CD4-positive, alpha-beta T cell (primary cell): ENCODE results near the gene SCARB1. TPM values are rescaled to one million over a fixed set of nuclear protein-coding genes. Genes with fewer than 3 reads are reported as not detected.
"Not testable (repeated sequence)": the region's sequence is repeated elsewhere in the genome, so short reads cannot be mapped to it uniquely, and the experiment has no call there.

Experiments used
- ATAC-seq: fragments of 200-7000 bp; cut with Tn5 transposase; one replicate; pipeline ENCODE4 v1.10.0; 2022; ENCODE audit warnings: mild to moderate bottlenecking; ENCODE audit not compliant: poor library complexity
- CTCF ChIA-PET: fragments of 350-600 bp; sonication (Branson Sonifier 250); formaldehyde crosslinking; loops from one replicate; lab custom pipeline; 2021; ENCODE audit warnings: antibody characterized with exemption, inconsistent platforms; lab: Charles Lee
- POLR2A ChIA-PET: fragments of 350-600 bp; sonication (Branson Sonifier 250); formaldehyde crosslinking; loops from one replicate; lab custom pipeline; 2021; ENCODE audit warnings: antibody characterized with exemption, inconsistent platforms; lab: Charles Lee
- DNase-seq, 14 experiments: peaks; one replicate each; pipeline ENCODE4 v3.0.0-alpha.2; 2013 to 2020; ENCODE audit warnings: mixed read lengths in 2 of 14
- H3K27ac ChIP-seq, 2 donors: one replicate each; pipeline versions ENCODE4 v1.5.1 to v1.7.0; 2013; ENCODE audit warnings: low read length in 2 of 2, low read depth in 1 of 2, mild to moderate bottlenecking in 1 of 2
- H3K27me3 ChIP-seq, 2 experiments: 1 replicate in 1 of 2; 2 replicates in 1 of 2; pipeline versions ENCODE4 v1.6.1 to v1.7.0; 2013; ENCODE audit warnings: low read length in 2 of 2, control low read depth in 1 of 2, mild to moderate bottlenecking in 1 of 2, moderate library complexity in 1 of 2; ENCODE audit not compliant: insufficient read depth in 2 of 2, control insufficient read depth in 1 of 2
- H3K36me3 ChIP-seq: one replicate; pipeline ENCODE4 v1.6.1; 2013; ENCODE audit warnings: low read length, control low read depth; ENCODE audit not compliant: insufficient read depth
- H3K4me1 ChIP-seq: one replicate; pipeline ENCODE4 v1.6.1; 2013; ENCODE audit warnings: low read length, control low read depth; ENCODE audit not compliant: insufficient read depth
- H3K4me3 ChIP-seq: one replicate; pipeline ENCODE4 v1.5.1; 2013; ENCODE audit warnings: mild to moderate bottlenecking, low read length, moderate library complexity
- H3K9me3 ChIP-seq, 2 experiments: 1 replicate in 1 of 2; 2 replicates in 1 of 2; pipeline versions ENCODE4 v1.6.1 to v1.7.0; 2013; ENCODE audit warnings: low read length in 2 of 2, mild to moderate bottlenecking in 2 of 2, control low read depth in 1 of 2, moderate library complexity in 1 of 2; ENCODE audit not compliant: control insufficient read depth in 1 of 2, insufficient read depth in 1 of 2
- H3K27ac Mint-ChIP-seq: one replicate; pipeline ENCODE4 v1.8.0; 2020; ENCODE audit warnings: mixed read lengths
- H3K27me3 Mint-ChIP-seq: one replicate; pipeline ENCODE4 v1.8.0; 2021; ENCODE audit warnings: mixed read lengths
- H3K36me3 Mint-ChIP-seq: one replicate; pipeline ENCODE4 v1.8.0; 2021; ENCODE audit warnings: low read depth, mixed read lengths
- H3K4me1 Mint-ChIP-seq: one replicate; pipeline ENCODE4 v1.8.0; 2021; ENCODE audit warnings: low read depth, mixed read lengths
- H3K4me3 Mint-ChIP-seq: one replicate; pipeline ENCODE4 v1.8.0; 2020; ENCODE audit warnings: mild to moderate bottlenecking, mixed read lengths
- H3K9me3 Mint-ChIP-seq: one replicate; pipeline ENCODE4 v1.8.0; 2020; ENCODE audit warnings: mixed read lengths
- CTCF ChIP-seq: fragments of 200-600 bp; IDR thresholded peaks from one replicate; pipeline ENCODE4 v1.8.0; 2022; ENCODE audit warnings: antibody characterized with exemption, mild to moderate bottlenecking
- intact Hi-C, 2 experiments: fragments of 100-400 bp; cut with DNase I in 1 of 2; cut with micrococcal nuclease in 1 of 2; formaldehyde crosslinking; loops; one replicate each; pipeline versions ENCODE4 v1.15.1 to v1.9.0; 2023 to 2025; cut with DNase I, micrococcal nuclease
- total RNA-seq, 174 experiments: library from RNA in 2 of 174; stranded (reverse) in 2 of 174; gene quantifications; one replicate each; pipeline ENCODE4 v1.2.3 and lab custom pipeline; 2021 to 2026

The SCARB1 gene
- total RNA-seq, 2 experiments from 2014 or later: 2.3 to 3.7 TPM

GRCh38 chr12:124883263-124884130 lies 19.8 kb upstream of the SCARB1 start:
- no peaks in the 10 kb centered on the region for H3K36me3 ChIP-seq
- peaks cover 8% of the 10 kb centered on the region for H3K4me1 ChIP-seq
- H3K9me3 Mint-ChIP-seq: no peaks in the 10 kb centered on the region
- no peak overlapping the region for H3K4me3 Mint-ChIP-seq
- no peak overlapping the region for H3K27ac ChIP-seq
- no peak overlapping the region for H3K27ac Mint-ChIP-seq
- H3K9me3 ChIP-seq: no peaks in the 10 kb centered on the region
- no peaks in the 10 kb centered on the region for H3K27me3 Mint-ChIP-seq
- H3K4me1 Mint-ChIP-seq: peaks cover 15% of the 10 kb centered on the region
- intact Hi-C loops: no loop called here
- TF ChIP-seq CTCF: no peak
- ChIA-PET CTCF (no interaction called here), POLR2A (no interaction called here)
- no peaks in the 10 kb centered on the region for H3K36me3 Mint-ChIP-seq
- ATAC-seq (no peak), DNase-seq (no peak)
- H3K4me3 ChIP-seq: no peak overlapping the region
- H3K27me3 ChIP-seq: no peaks in the 10 kb centered on the region

DNA sequence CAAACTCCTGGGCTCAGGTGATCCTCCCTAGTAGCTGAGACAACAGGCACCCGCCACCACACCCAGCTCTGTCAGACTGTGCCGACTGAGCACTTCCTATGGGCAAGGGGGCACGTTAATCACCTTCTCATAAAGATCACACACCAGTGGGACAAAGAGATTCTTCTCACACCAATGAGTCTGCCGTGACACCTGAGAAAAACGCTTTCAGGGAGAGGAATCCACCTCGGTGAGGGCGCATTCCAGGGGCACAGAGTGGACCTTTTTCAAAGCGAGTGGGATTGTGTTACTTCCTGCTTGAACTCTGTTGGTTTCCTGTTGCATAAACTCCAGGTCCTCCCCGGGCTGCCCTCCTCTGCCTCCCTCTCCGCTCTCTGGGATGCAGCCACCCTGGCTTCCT lies 17.5 kb upstream of the SCARB1 start:
- H3K4me3 Mint-ChIP-seq: peak overlapping the region; percentile 34
- no peaks in the 10 kb centered on the region for H3K36me3 Mint-ChIP-seq
- ATAC-seq (no peak), DNase-seq (peak in 1 of 14 experiments; percentile 7)
- POLR2A ChIA-PET: no interaction called here
- no peak overlapping the region for H3K27ac ChIP-seq
- peaks cover 8% of the 10 kb centered on the region for H3K4me1 ChIP-seq
- peaks cover 15% of the 10 kb centered on the region for H3K4me1 Mint-ChIP-seq
- CTCF ChIA-PET: no interaction called here
- no peak for TF ChIP-seq CTCF
- H3K27me3 ChIP-seq: no peaks in the 10 kb centered on the region
- H3K4me3 ChIP-seq: no peak overlapping the region
- no peaks in the 10 kb centered on the region for H3K36me3 ChIP-seq
- no peaks in the 10 kb centered on the region for H3K27me3 Mint-ChIP-seq
- H3K27ac Mint-ChIP-seq: no peak overlapping the region
- intact Hi-C loops: no loop called here
- H3K9me3 ChIP-seq: no peaks in the 10 kb centered on the region
- H3K9me3 Mint-ChIP-seq: no peaks in the 10 kb centered on the region

DNA sequence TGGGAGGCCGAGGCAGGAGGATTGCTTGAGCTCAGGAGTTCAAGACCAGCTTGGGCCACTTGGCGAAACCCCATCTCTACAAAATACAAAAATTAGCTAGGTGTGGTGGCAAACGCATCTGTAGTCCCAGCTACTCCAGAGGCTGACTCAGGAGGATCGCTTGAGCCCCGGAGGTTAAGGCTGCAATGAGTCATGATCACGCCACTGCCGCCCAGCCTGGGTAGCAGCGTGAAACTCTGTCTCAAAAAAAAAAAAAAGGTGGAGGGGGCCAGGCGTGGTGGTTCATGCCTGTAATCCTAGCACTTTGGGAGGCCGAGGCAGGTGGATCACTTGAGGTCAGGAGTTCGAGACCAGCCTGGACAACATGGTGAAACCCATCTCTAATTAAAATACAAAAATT lies 16.7 kb upstream of the SCARB1 start:
- H3K4me3 Mint-ChIP-seq, H3K27ac Mint-ChIP-seq, H3K9me3 ChIP-seq, ATAC-seq, H3K4me3 ChIP-seq, H3K27me3 ChIP-seq, intact Hi-C loops, H3K9me3 Mint-ChIP-seq, CTCF ChIA-PET, H3K36me3 ChIP-seq, POLR2A ChIA-PET, H3K4me1 ChIP-seq, H3K36me3 Mint-ChIP-seq, H3K27ac ChIP-seq, H3K27me3 Mint-ChIP-seq: not testable (repeated sequence)
- DNase-seq: peak in 2 of 14 experiments; percentile 33 to 51
- peaks cover 15% of the 10 kb centered on the region for H3K4me1 Mint-ChIP-seq
